CD4-positive, alpha-beta T cell (primary cell): ENCODE data around the gene STX8. TPM values are rescaled to one million over a fixed set of nuclear protein-coding genes. Genes with fewer than 3 reads are reported as not detected.

Source experiments
- ATAC-seq: fragments of 200-7000 bp; cut with Tn5 transposase; one replicate; pipeline ENCODE4 v1.10.0; 2022; ENCODE audit warnings: mild to moderate bottlenecking; ENCODE audit not compliant: poor library complexity
- CTCF ChIA-PET: fragments of 350-600 bp; sonication (Branson Sonifier 250); formaldehyde crosslinking; loops from one replicate; lab custom pipeline; 2021; ENCODE audit warnings: antibody characterized with exemption, inconsistent platforms; lab: Charles Lee
- POLR2A ChIA-PET: fragments of 350-600 bp; sonication (Branson Sonifier 250); formaldehyde crosslinking; loops from one replicate; lab custom pipeline; 2021; ENCODE audit warnings: antibody characterized with exemption, inconsistent platforms; lab: Charles Lee
- DNase-seq, 14 experiments: peaks; one replicate each; pipeline ENCODE4 v3.0.0-alpha.2; 2013 to 2020; ENCODE audit warnings: mixed read lengths in 2 of 14
- H3K27ac ChIP-seq, 2 donors: one replicate each; pipeline versions ENCODE4 v1.5.1 to v1.7.0; 2013; ENCODE audit warnings: low read length in 2 of 2, low read depth in 1 of 2, mild to moderate bottlenecking in 1 of 2
- H3K27me3 ChIP-seq, 2 experiments: 1 replicate in 1 of 2; 2 replicates in 1 of 2; pipeline versions ENCODE4 v1.6.1 to v1.7.0; 2013; ENCODE audit warnings: low read length in 2 of 2, control low read depth in 1 of 2, mild to moderate bottlenecking in 1 of 2, moderate library complexity in 1 of 2; ENCODE audit not compliant: insufficient read depth in 2 of 2, control insufficient read depth in 1 of 2
- H3K36me3 ChIP-seq: one replicate; pipeline ENCODE4 v1.6.1; 2013; ENCODE audit warnings: low read length, control low read depth; ENCODE audit not compliant: insufficient read depth
- H3K4me1 ChIP-seq: one replicate; pipeline ENCODE4 v1.6.1; 2013; ENCODE audit warnings: low read length, control low read depth; ENCODE audit not compliant: insufficient read depth
- H3K4me3 ChIP-seq: one replicate; pipeline ENCODE4 v1.5.1; 2013; ENCODE audit warnings: mild to moderate bottlenecking, low read length, moderate library complexity
- H3K9me3 ChIP-seq, 2 experiments: 1 replicate in 1 of 2; 2 replicates in 1 of 2; pipeline versions ENCODE4 v1.6.1 to v1.7.0; 2013; ENCODE audit warnings: low read length in 2 of 2, mild to moderate bottlenecking in 2 of 2, control low read depth in 1 of 2, moderate library complexity in 1 of 2; ENCODE audit not compliant: control insufficient read depth in 1 of 2, insufficient read depth in 1 of 2
- H3K27ac Mint-ChIP-seq: one replicate; pipeline ENCODE4 v1.8.0; 2020; ENCODE audit warnings: mixed read lengths
- H3K27me3 Mint-ChIP-seq: one replicate; pipeline ENCODE4 v1.8.0; 2021; ENCODE audit warnings: mixed read lengths
- H3K36me3 Mint-ChIP-seq: one replicate; pipeline ENCODE4 v1.8.0; 2021; ENCODE audit warnings: low read depth, mixed read lengths
- H3K4me1 Mint-ChIP-seq: one replicate; pipeline ENCODE4 v1.8.0; 2021; ENCODE audit warnings: low read depth, mixed read lengths
- H3K4me3 Mint-ChIP-seq: one replicate; pipeline ENCODE4 v1.8.0; 2020; ENCODE audit warnings: mild to moderate bottlenecking, mixed read lengths
- H3K9me3 Mint-ChIP-seq: one replicate; pipeline ENCODE4 v1.8.0; 2020; ENCODE audit warnings: mixed read lengths
- CTCF ChIP-seq: fragments of 200-600 bp; IDR thresholded peaks from one replicate; pipeline ENCODE4 v1.8.0; 2022; ENCODE audit warnings: antibody characterized with exemption, mild to moderate bottlenecking
- intact Hi-C, 2 experiments: fragments of 100-400 bp; cut with DNase I in 1 of 2; cut with micrococcal nuclease in 1 of 2; formaldehyde crosslinking; loops; one replicate each; pipeline versions ENCODE4 v1.15.1 to v1.9.0; 2023 to 2025; cut with DNase I, micrococcal nuclease
- total RNA-seq, 174 experiments: library from RNA in 2 of 174; stranded (reverse) in 2 of 174; gene quantifications; one replicate each; pipeline ENCODE4 v1.2.3 and lab custom pipeline; 2021 to 2026

The STX8 gene
- total RNA-seq, 2 experiments from 2014 or later, result 52.2 to 63.2 TPM

GRCh38 chr17:9446528-9446927 lies 129.1 kb downstream of the STX8 start:
- CTCF ChIA-PET, result no interaction called here
- no peak overlapping the region for H3K27ac Mint-ChIP-seq
- POLR2A ChIA-PET, result interaction anchor here (1.0 kb wide), 1 partner anchor 10 kb away, joined by 3 read pairs; no protein-coding TSS in a partner anchor

GRCh38 chr17:9445424-9445823 lies 130.2 kb downstream of the STX8 start:
- ChIA-PET CTCF (interaction anchor here (0.6 kb wide), 1 partner anchor 57 kb away, joined by 3 read pairs; no protein-coding TSS in a partner anchor), POLR2A (interaction anchor here (0.6 kb wide), 1 partner anchor 12 kb away, joined by 3 read pairs; no protein-coding TSS in a partner anchor)
- Histone ChIP-seq H3K4me1 (no peaks in the 10 kb centered on the region), H3K9me3 (no peaks in the 10 kb centered on the region), H3K36me3 (peaks cover 3% of the 10 kb centered on the region), H3K27ac (no peak overlapping the region), H3K27me3 (no peaks in the 10 kb centered on the region), H3K4me3 (no peak overlapping the region)
- H3K27ac Mint-ChIP-seq, result no peak overlapping the region
- ATAC-seq (no peak), DNase-seq (no peak)
- no peaks in the 10 kb centered on the region for H3K27me3 Mint-ChIP-seq
- H3K4me3 Mint-ChIP-seq, result no peak overlapping the region
- no peaks in the 10 kb centered on the region for H3K4me1 Mint-ChIP-seq
- peaks cover 15% of the 10 kb centered on the region for H3K36me3 Mint-ChIP-seq
- intact Hi-C loops, result no loop called here
- no peak for TF ChIP-seq CTCF
- H3K9me3 Mint-ChIP-seq, result no peaks in the 10 kb centered on the region

More at GRCh38 chr17:9446528-9446927, 129.1 kb downstream of the STX8 start:
- H3K27ac ChIP-seq, result no peak overlapping the region
- intact Hi-C loops, result no loop called here
- Mint-ChIP-seq H3K27me3 (no peaks in the 10 kb centered on the region), H3K4me3 (no peak overlapping the region), H3K4me1 (no peaks in the 10 kb centered on the region), H3K36me3 (peaks cover 8% of the 10 kb centered on the region), H3K9me3 (no peaks in the 10 kb centered on the region)
- no peaks in the 10 kb centered on the region for H3K27me3 ChIP-seq
- ATAC-seq (no peak), DNase-seq (no peak)
- H3K4me1 ChIP-seq, result no peaks in the 10 kb centered on the region
- TF ChIP-seq CTCF, result no peak
- no peaks in the 10 kb centered on the region for H3K36me3 ChIP-seq
- H3K4me3 ChIP-seq, result no peak overlapping the region
- H3K9me3 ChIP-seq, result no peaks in the 10 kb centered on the region

- Histone ChIP-seq H3K36me3 (peaks cover 3% of the 10 kb centered on the region), H3K4me3 (no peak overlapping the region), H3K27ac (no peak overlapping the region), H3K27me3 (no peaks in the 10 kb centered on the region), H3K9me3 (no peaks in the 10 kb centered on the region), H3K4me1 (no peaks in the 10 kb centered on the region)
- H3K4me3 Mint-ChIP-seq, result no peak overlapping the region
- H3K27ac Mint-ChIP-seq, result no peak overlapping the region
- intact Hi-C loops, result no loop called here
- no peaks in the 10 kb centered on the region for H3K27me3 Mint-ChIP-seq
- no peaks in the 10 kb centered on the region for H3K4me1 Mint-ChIP-seq
- no peak for DNase-seq
- no peak for ATAC-seq
- H3K9me3 Mint-ChIP-seq, result no peaks in the 10 kb centered on the region
- TF ChIP-seq CTCF, result no peak
- H3K36me3 Mint-ChIP-seq, result peaks cover 21% of the 10 kb centered on the region
- POLR2A ChIA-PET, result interaction anchor here (0.6 kb wide), 1 partner anchor 12 kb away, joined by 3 read pairs; no protein-coding TSS in a partner anchor
- CTCF ChIA-PET, result no interaction called here
Observed at GRCh38 chr17:9444687-9445086, 130.9 kb downstream of the STX8 start.
